GM21515 (cell line): Measurements from ENCODE around the gene SHANK3.
"Not testable (repeated sequence)": the region's sequence is repeated elsewhere in the genome, so short reads cannot be mapped to it uniquely, and the experiment has no call there.

Experiments used
- ATAC-seq: cut with Tn5 transposase; IDR thresholded peaks from one replicate; pipeline ENCODE4 v1.9.1; 2021; ENCODE audit not compliant: unreplicated experiment

The SHANK3 gene

GRCh38 chr22:50653256-50653655 is 19.4 kb upstream of the SHANK3 start:
- ATAC-seq = no peak

DNA sequence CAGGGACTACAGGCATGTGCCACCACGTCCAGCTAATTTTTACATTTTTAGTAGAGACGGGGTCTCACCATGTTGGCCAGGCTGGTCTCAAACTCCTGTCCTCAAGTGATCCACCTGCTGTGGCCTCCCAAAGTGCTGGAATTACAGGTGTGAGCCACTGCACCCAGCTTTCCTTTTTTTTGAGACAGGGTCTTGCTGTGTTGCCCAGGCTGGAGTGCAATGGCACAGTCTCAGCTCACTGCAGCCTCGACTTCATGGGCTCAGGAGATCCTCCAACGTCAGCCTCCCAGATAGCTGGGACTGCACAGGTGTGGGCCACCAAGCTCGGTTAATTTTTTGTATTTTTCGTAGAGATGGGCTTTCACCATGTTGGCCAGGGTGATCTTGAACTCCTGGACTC is 18.0 kb upstream of the SHANK3 start:
- not testable (repeated sequence) for ATAC-seq

- no peak for ATAC-seq
Observed at GRCh38 chr22:50656122-50657070, 16.2 kb upstream of the SHANK3 start.

DNA sequence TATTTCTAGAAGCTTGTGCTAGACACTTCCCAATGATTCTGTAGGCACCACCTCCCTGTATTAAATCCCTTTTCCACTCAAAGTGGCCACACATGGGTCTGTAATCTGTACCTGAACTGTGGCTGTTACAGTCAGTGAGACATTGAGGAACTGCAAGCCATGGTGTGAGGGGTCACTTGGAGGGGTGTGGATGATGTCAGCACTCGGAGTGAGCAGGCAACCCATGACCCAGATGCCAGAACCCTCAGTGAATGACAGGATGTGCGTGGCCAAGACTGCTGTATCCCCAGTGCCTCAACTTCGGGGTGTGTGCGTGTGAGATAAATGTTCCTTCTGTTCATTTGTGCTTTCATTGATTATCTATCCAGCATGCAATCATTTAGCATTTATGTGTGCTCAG is 14.7 kb upstream of the SHANK3 start:
- no peak for ATAC-seq

GRCh38 chr22:50659711-50660110 is 12.9 kb upstream of the SHANK3 start:
- ATAC-seq = not testable (repeated sequence)

DNA sequence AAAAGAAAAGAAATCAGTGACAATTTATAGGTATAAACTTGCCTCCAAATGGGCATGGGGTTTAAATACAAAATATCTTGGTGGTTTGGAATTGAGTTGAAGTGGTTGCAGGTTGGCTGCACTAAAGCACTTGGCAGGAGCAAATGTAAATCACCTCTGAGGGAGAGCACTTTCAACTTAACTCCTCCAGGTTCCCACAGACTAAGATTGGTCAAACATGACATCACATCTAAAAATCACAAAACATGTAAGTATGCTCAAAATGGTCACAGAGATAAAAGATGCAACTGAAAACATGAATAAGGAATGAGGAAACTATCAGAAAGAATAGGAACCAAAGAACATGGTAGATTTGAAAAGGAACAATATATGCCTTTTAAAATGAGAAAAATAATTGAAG is 12.3 kb upstream of the SHANK3 start:
- ATAC-seq = no peak

DNA sequence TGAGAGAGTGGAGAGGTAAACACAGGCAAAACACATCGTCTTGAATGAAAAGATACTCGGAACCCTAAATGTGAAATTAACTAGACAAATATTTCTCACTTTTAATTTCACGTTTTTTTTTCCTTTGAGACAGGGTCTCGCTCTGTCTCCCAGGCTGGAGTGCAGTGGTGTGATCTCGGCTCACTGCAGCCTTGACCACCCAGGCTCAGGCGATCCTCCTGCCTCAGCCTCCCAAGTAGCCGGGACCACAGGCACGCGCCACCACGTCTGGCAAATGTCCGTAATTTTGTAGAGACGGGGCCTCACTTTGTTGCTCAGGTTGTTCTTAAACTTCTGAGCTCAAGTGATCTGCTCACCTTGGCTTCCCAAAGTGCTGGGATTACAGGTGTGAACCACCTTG is 7.4 kb upstream of the SHANK3 start:
- no peak for ATAC-seq

DNA sequence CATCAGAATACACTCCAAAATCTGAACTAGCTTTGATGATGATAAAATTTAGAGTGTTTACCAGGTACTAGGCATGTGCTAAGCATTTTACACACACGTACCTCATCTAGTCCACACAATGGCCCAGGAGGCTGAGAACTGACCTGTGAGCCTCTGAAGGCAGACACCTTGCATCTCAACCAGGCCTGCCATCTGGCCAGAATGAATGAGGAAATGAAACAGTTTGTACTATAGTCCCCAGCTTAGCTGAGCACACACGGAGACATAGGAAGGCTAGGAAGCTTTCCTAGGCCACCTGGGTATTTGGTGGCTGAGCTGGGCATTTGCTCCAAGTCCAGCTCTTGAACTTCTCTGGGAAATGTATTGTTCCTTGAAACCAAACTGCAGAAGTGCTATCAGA is 6.9 kb upstream of the SHANK3 start:
- no peak for ATAC-seq

DNA sequence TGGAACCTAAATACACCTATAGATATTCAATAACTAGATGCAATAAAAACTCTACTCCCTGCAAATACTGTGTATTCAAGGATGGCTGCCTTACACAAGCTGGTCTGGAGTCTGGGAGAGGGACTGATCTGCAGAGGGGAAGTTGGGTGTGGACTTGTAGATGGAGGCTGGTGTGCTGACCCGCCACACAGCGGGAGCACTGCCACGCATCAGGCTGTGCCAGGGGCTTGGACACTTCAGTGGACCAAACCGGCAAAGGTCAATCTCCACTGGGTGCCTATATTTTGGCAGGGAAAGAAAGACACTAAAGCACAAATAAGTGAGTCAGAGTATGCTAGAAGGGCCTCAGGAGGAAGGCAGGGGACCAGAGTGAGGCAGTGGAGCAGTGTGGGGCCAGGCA is 2.1 kb upstream of the SHANK3 start:
- no peak for ATAC-seq

DNA sequence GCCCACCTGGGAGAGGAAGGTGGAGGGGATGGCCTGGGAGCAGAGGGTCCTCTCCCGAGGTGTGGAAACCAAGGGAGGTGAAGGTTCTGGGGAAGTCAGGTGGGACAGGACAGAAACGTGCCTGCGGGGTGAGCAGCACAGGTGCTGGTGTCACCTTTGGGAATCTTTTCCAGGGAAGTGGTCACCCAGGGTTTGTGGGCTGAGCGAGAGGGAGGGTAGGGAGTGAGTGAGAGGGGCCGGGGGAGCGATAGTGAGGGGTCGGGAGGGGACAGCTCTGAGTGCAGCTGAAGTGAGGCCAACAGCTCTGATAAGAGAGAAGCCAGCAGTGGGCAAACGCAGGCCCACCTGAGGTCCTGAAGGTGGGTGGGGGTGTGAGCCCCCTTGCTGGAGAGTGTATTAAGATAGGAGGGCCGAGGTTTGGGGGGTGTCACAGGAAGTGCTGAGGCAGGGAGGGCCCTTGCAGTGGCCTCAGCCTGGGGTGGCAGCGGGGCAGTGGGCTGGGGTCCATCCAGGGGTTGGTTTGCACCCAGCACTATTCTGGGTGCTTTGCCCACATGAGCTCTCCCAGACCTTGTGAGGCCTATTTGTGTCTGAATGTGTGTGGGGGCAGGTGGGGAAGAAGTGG is 1.6 kb upstream of the SHANK3 start:
- ATAC-seq = no peak

DNA sequence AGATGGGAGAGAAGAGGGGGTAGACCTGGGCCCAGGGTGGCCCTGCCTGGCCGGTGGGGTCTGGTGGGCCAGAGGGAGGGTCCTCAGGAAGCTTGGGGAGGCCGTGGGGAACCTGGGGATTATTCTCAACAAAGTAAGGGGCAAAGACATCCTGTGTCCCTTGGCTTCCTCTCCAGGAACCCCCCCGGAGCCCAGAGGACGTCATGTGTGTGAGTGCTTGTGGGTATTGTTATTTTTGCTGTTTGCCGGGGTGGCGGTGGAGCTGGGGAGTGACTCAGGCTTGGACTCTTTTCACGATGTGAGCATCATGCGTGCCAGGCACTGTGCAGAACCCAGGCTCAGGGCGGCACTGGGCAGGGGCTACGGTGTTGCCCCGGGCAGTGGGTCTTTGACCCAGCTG is 982 bp upstream of the SHANK3 start:
- no peak for ATAC-seq

- no peak for ATAC-seq
Observed at GRCh38 chr22:50672041-50672440, 582 bp upstream of the SHANK3 start.

- ATAC-seq = no peak
Observed at GRCh38 chr22:50673231-50674129, 857 bp downstream of the SHANK3 start.

DNA sequence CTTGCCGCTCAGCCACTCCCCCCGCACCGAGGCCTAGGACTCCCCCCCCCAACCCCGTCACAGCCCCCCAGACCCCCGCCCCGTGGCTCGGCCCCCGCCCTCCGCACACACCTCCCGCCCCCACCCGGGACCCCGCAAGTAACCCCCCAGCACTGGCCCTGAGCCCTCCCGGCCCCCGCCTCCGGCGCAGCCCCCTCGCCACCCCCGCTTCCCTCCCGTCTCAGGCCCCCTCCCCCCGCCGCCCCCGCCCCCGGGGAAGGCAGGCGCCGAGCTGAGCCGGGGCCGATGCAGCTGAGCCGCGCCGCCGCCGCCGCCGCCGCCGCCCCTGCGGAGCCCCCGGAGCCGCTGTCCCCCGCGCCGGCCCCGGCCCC is 1.5 kb downstream of the SHANK3 start:
- no peak for ATAC-seq

GRCh38 chr22:50674606-50675552 is 2.3 kb downstream of the SHANK3 start:
- ATAC-seq = no peak

GRCh38 chr22:50675553-50676179 is 3.0 kb downstream of the SHANK3 start:
- no peak for ATAC-seq

DNA sequence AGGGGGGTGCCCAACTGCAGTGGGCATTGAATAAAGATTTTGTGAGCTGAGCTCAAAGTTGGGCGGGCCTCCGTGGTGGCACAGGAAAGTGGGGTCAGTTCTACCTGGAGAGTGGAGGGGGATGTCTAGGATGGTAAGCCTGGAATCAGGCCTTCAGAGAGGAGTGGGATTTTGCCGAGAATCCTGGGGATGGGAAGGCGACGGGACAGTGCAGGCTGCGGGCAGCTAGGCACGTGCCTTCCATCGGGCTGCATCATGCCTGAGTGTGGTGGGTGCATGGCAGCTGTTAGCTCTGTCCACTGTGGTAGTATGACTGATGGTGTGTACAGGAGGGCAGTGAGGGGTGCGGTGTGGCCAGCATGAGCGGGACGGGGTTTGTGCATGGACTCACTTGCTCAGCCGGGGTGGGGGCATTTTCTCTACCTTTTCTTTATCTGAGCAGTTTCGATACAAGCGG is 3.6 kb downstream of the SHANK3 start:
- no peak for ATAC-seq

GRCh38 chr22:50676661-50677492 is 4.3 kb downstream of the SHANK3 start:
- no peak for ATAC-seq
